ENCODE results near the gene EGFLAM.

- TF ChIP-seq CTCF (IDR thresholded peaks at IDR 0.05) (no peak), POLR2A (IDR thresholded peaks at IDR 0.05) (no peak)
Observed at GRCh38 chr5:38338455-38338854, 80.1 kb downstream of the EGFLAM start.
